Bronchial epithelial cell (primary cell): ENCODE results near the gene BMPR1B. TPM values are rescaled to one million over a fixed set of nuclear protein-coding genes. Genes with fewer than 3 reads are reported as not detected.

Experiments used
- DNase-seq: peaks from one replicate; pipeline ENCODE4 v3.0.0-alpha.2; 2010; ENCODE audit warnings: low read depth
- FAIRE-seq: peaks from 2 replicates; lab custom pipeline; 2011; peaks lifted over from hg19 to GRCh38; lab: Jason Lieb, UNC
- H3K27me3 ChIP-seq: 2 replicates; pipeline ENCODE4 v1.5.1; 2011; ENCODE audit warnings: low read length; ENCODE audit not compliant: control insufficient read depth, insufficient read depth
- H3K36me3 ChIP-seq: 2 replicates; pipeline ENCODE4 v1.5.1; 2011; ENCODE audit warnings: low read length; ENCODE audit not compliant: control insufficient read depth, insufficient read depth
- H3K4me3 ChIP-seq: 2 replicates; pipeline ENCODE4 v1.5.1; 2011; ENCODE audit warnings: mild to moderate bottlenecking, low read depth, low read length, control low read depth
- total RNA-seq: library from RNA; depleted of rRNA; stranded (reverse); fragments of >200 nt; gene quantifications from 2 replicates; pipeline ENCODE4 v1.2.1, GENCODE V29; 2014
- TF ChIP-seq, protein P1 (sequence below): IDR thresholded peaks from 2 replicates; pipeline ENCODE4 v1.5.1; 2011; ENCODE audit warnings: mild to moderate bottlenecking, moderate library complexity, low read length, control low read depth, inconsistent platforms; ENCODE audit not compliant: insufficient read depth, severe bottlenecking

Gene BMPR1B
- total RNA-seq, 1 donor from 2014 or later = 15.3 TPM

DNA sequence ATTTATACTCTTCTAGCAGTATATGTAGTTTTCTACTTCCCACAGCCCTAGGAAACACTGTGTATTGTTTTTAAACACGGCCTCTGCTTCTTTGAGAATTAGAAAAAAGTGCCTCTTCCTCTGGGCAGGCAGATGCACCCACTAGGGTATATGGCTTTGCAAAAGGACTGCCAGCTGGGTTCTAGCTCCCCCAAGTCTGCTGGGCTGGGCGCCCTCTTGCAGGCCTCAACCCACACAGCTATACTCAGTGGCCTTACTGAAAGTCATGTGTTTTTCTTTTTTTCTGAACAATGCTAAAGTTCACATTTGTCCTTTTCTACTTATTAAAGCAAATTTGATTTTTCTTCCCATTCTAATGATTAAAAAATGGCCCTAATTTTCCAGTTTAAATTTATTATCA lies 35.5 kb upstream of the BMPR1B start:
- DNase-seq (no peak), FAIRE-seq (no peak)
- TF ChIP-seq, protein P1, sequence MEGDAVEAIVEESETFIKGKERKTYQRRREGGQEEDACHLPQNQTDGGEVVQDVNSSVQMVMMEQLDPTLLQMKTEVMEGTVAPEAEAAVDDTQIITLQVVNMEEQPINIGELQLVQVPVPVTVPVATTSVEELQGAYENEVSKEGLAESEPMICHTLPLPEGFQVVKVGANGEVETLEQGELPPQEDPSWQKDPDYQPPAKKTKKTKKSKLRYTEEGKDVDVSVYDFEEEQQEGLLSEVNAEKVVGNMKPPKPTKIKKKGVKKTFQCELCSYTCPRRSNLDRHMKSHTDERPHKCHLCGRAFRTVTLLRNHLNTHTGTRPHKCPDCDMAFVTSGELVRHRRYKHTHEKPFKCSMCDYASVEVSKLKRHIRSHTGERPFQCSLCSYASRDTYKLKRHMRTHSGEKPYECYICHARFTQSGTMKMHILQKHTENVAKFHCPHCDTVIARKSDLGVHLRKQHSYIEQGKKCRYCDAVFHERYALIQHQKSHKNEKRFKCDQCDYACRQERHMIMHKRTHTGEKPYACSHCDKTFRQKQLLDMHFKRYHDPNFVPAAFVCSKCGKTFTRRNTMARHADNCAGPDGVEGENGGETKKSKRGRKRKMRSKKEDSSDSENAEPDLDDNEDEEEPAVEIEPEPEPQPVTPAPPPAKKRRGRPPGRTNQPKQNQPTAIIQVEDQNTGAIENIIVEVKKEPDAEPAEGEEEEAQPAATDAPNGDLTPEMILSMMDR = no peak
- Histone ChIP-seq H3K36me3 (no peaks in the 10 kb centered on the region), H3K4me3 (no peak overlapping the region), H3K27me3 (no peaks in the 10 kb centered on the region)

- no peak overlapping the region for H3K4me3 ChIP-seq
- FAIRE-seq (no peak), DNase-seq (no peak)
- no peaks in the 10 kb centered on the region for H3K27me3 ChIP-seq
- TF ChIP-seq, protein P1 = no peak
- no peaks in the 10 kb centered on the region for H3K36me3 ChIP-seq
These were observed 35.0 kb upstream of the BMPR1B start for GRCh38 chr4:94722748-94723147.

DNA sequence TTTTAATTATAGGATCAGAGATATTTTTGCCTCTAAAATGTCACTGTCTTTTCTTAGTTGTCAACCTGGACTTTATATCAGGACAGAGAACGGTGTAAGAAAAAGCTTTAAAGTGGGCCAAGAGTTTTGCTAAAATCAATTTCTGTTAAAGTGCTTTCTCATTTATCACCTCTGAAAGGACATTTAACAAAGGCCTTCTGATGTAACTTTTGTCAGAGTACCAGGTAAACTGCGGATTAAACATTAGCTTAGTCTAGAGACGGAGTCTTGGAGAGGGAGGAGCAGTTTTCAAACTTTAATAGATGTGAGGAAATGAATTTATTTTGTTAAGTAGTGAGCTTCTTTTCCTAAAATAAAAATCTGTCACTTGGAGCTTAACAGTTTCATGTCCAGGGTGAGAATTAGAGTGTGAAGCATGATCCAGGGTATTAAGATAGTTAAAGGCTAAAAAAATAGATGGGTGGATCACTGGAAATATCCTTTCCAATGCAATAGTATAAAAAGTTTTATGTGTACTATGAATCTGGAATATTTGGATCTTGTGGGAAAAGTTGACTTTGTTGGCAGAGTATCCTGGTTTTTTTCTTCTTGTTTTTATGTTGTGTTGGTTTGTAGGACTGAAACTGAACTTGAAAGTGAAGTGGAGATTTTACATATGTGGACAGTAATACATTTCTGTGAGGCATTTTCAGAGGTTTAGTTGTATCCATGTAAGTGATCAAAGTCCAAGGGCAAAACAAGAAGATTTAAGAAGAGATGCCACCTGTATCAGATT lies 33.6 kb upstream of the BMPR1B start:
- DNase-seq (no peak), FAIRE-seq (no peak)
- no peaks in the 10 kb centered on the region for H3K36me3 ChIP-seq
- no peak overlapping the region for H3K4me3 ChIP-seq
- TF ChIP-seq, protein P1 = no peak
- H3K27me3 ChIP-seq = no peaks in the 10 kb centered on the region

DNA sequence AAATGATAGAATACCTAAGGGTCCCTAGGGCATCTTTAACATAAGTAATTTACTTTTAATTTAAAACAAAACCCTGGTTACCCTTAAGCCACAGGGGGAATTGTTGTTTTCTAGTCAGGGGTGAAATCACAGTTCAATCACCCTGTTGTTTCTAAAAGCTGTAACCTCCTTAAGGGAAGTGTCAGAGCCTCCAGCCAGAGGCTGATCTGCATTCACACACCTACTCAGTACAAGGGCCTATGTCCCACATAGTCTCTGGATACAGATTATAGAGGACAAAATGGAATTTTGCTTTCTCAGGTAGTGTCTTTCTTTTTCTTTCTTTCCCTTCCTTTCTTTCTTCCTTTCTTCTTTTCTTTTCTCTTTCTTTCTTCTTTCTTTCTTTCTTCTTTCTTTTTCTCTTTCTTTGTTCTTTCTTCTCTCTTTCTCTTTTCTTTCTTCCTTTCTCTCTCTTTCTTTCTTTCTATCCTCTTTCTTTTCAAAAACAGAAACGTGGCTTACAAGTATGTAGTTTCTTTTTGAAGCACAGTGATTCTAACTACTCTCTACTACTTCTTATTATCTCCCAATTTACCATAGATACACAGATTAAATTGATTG lies 31.1 kb upstream of the BMPR1B start:
- no peak for FAIRE-seq
- H3K4me3 ChIP-seq = no peak overlapping the region
- TF ChIP-seq, protein P1 = no peak
- no peaks in the 10 kb centered on the region for H3K36me3 ChIP-seq
- no peak for DNase-seq
- H3K27me3 ChIP-seq = no peaks in the 10 kb centered on the region

DNA sequence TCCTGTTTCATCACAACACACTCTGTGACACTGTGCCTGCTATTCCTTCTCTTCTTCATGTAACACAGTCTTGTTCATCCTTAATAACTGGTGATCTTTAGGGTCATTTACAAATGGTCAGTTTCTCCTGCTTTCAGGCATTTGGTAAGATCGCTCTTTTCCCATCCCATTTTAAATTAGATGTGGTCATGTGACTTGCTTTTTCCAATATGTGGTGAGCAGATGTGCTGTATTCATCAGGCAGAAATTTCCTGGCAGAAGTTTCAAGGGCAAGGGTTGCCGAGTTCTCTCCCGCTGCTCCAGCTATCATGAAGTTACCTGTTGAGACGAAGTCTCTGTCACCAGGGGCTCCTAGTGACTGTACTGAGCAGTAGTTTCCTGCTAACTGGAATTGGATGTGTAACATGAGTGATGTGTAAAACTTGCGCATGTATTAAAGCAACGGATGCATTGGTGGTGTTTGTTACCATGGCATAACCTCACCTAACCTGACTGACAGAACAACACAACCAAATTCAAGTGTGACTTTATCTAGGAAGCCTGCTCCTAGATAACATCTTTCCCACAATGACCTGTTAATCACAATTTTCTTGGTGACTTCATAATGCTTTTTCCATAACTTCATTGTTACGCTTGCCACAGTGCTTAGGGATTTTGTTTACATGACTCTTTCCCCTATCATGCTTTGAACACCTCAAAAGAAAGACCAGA lies 29.5 kb upstream of the BMPR1B start:
- TF ChIP-seq, protein P1 = no peak
- DNase-seq (no peak), FAIRE-seq (no peak)
- Histone ChIP-seq H3K36me3 (no peaks in the 10 kb centered on the region), H3K4me3 (no peak overlapping the region), H3K27me3 (no peaks in the 10 kb centered on the region)
